ENCODE results near the gene ASB8. TPM values are rescaled to one million over a fixed set of nuclear protein-coding genes. Genes with fewer than 3 reads are reported as not detected.

ASB8 gene
- total and polyA plus RNA-seq, 9 of the 15 experiments (the other 6 are each of a cell fraction or from before 2014, with no cell fraction given) = 13.3 to 29.0 (median 19.6) TPM

DNA sequence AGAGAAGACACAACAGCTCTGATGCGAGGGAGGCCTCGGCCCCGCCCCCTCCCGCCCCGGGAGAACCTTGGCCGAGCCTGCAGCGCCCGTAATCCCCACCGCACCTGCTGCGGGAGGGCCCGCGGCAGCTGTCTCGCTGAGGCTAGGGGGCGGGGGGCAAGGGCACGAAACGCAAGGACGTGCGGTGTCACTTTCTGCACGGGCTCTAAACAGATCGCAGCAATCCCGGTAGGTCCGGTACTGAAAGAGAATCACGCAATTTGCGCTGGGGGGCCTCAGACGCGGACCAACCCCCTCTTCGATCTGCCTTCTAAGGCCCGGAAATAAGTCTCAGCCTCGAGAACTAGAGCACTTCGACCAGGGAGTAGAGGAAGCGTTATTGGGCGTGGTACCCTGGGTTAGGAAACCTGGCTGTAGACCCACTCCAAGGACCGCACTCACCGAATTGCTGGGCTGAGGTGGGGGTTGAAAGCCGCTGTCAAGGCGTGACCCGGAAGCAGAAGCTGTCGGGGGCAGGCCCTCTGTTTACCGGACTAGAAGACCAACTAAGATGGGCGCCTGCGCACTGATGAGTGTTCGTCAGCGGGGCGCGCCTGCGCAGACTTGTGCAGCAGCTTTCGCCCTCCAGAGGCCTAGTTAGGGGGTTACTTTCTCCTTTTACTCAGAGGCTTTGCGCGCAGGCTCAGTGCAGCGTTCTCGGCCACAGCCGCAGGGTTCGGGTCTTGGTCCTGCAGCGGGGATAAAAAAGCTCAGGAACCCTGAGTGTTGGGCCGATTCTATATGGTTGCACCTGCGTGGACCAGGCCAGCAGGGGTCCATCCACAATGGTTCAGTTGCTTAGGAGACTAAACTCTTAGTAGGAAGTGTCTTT is at the start of gene ASB8 (continued):
- TF ChIP-seq STAT5B (CRISPR knock-in tag; IDR thresholded peaks at IDR 0.05) = no peak
- TF ChIP-seq HNRNPL (IDR thresholded peaks at IDR 0.05; ENCODE audit: low read depth, low read length) = no peak
- TF ChIP-seq ZNF143 (CRISPR knock-in tag; IDR thresholded peaks at IDR 0.05) = no peak
- TF ChIP-seq RNF2 (IDR thresholded peaks at IDR 0.05) = 0 out of 2 replicates have a peak, but pooled peaks have one; percentile 30
- TF ChIP-seq MAFG (tag; conservative IDR thresholded peaks at IDR 0.05) = no peak
- TF ChIP-seq MAZ (CRISPR knock-in tag; conservative IDR thresholded peaks at IDR 0.05 in 1 of 2, IDR thresholded peaks at IDR 0.05 in 1 of 2) = peak; percentile 81 to 88; a peak in 3 of 4 replicates
- no peak for TF ChIP-seq HLTF (IDR thresholded peaks at IDR 0.05)
- 0 out of 2 replicates have a peak, but pooled peaks have one; percentile 25 for TF ChIP-seq CREB1 (IDR thresholded peaks at IDR 0.05)
- TF ChIP-seq CREB1 (CRISPR knock-in tag; IDR thresholded peaks at IDR 0.05) = 0 out of 2 replicates have a peak, but pooled peaks have one; percentile 41
- TF ChIP-seq ETS2 (tag; IDR thresholded peaks at IDR 0.05; ENCODE audit: borderline replicate concordance, poor library complexity, severe bottlenecking) = no peak
- TF ChIP-seq SMARCB1 (IDR thresholded peaks at IDR 0.05; ENCODE audit: insufficient read length, low read depth) = no peak
- TF ChIP-seq TFAM (CRISPR knock-in tag; conservative IDR thresholded peaks at IDR 0.05) = no peak
